HuH-7 (cell line): ENCODE results near the gene UBE2D2.

Source experiments
- DNase-seq: peaks from one replicate; pipeline ENCODE4 v3.0.0; 2011; ENCODE audit warnings: low spot score

Gene UBE2D2

GRCh38 chr5:139660923-139661814, 100.0 kb downstream of the UBE2D2 start:
- DNase-seq, result no peak

- no peak for DNase-seq
Observed at GRCh38 chr5:139662617-139663016, 101.5 kb downstream of the UBE2D2 start.

GRCh38 chr5:139663207-139664085, 102.3 kb downstream of the UBE2D2 start:
- no peak for DNase-seq

- no peak for DNase-seq
Observed at GRCh38 chr5:139664086-139664693, 103.1 kb downstream of the UBE2D2 start.

- DNase-seq, result no peak
Observed at GRCh38 chr5:139664727-139665351, 103.7 kb downstream of the UBE2D2 start.

GRCh38 chr5:139665626-139666025, 104.5 kb downstream of the UBE2D2 start:
- no peak for DNase-seq

- DNase-seq, result no peak
Observed at GRCh38 chr5:139666551-139666950, 105.4 kb downstream of the UBE2D2 start.

GRCh38 chr5:139667001-139667729, 106.0 kb downstream of the UBE2D2 start:
- no peak for DNase-seq

GRCh38 chr5:139667730-139668063, 106.6 kb downstream of the UBE2D2 start:
- no peak for DNase-seq

GRCh38 chr5:139668064-139668880, 107.1 kb downstream of the UBE2D2 start:
- no peak for DNase-seq

- DNase-seq, result no peak
Observed at GRCh38 chr5:139668924-139669661, 108.0 kb downstream of the UBE2D2 start.

- no peak for DNase-seq
Observed at GRCh38 chr5:139669662-139670368, 108.7 kb downstream of the UBE2D2 start.

GRCh38 chr5:139670369-139671095, 109.4 kb downstream of the UBE2D2 start:
- peak; percentile 85 for DNase-seq

- DNase-seq, result no peak
Observed at GRCh38 chr5:139671096-139671841, 110.1 kb downstream of the UBE2D2 start.

GRCh38 chr5:139675213-139675612, 114.1 kb downstream of the UBE2D2 start:
- DNase-seq, result no peak

GRCh38 chr5:139675825-139676224, 114.7 kb downstream of the UBE2D2 start:
- DNase-seq, result no peak

- no peak for DNase-seq
Observed at GRCh38 chr5:139676406-139676805, 115.3 kb downstream of the UBE2D2 start.
